T-cell (primary cell): ENCODE measurements around the gene UMPS. TPM values are rescaled to one million over a fixed set of nuclear protein-coding genes. Genes with fewer than 3 reads are reported as not detected.

ENCODE experiments used
- ATAC-seq, 4 experiments: fragments of 200-7000 bp in 3 of 4; fragments of 150-1000 bp in 1 of 4; cut with Tn5 transposase; replicated peaks in 1 of 4; 1 replicate in 3 of 4; 2 replicates in 1 of 4; pipeline ENCODE4 v1.10.0; 2021; ENCODE audit warnings: moderate library complexity in 3 of 4, mild to moderate bottlenecking in 2 of 4, moderate number of reproducible peaks in 1 of 4
- CTCF ChIA-PET, 2 donors: fragments of 300-600 bp; sonication (Branson Sonifier 250); formaldehyde crosslinking; loops; one replicate each; lab custom pipeline; 2022; ENCODE audit warnings: antibody characterized with exemption in 2 of 2; lab: Charles Lee
- POLR2A ChIA-PET, 2 donors: fragments of 300-600 bp; sonication (Branson Sonifier 250); formaldehyde crosslinking; loops; one replicate each; lab custom pipeline; 2022; ENCODE audit warnings: antibody characterized with exemption in 2 of 2; lab: Charles Lee
- DNase-seq, 35 experiments: peaks; one replicate each; pipeline versions ENCODE4 v3.0.0 to v3.0.0-alpha.2; 2013 to 2023
- H3K27ac ChIP-seq: one replicate; pipeline ENCODE4 v1.5.1; 2013; ENCODE audit warnings: low read length
- H3K27me3 ChIP-seq, 2 experiments: replicated peaks in 1 of 2; 1 replicate in 1 of 2; 2 replicates in 1 of 2; pipeline versions ENCODE4 v1.6.1 to v1.7.0; 2013; ENCODE audit warnings: low read length in 1 of 2, mixed read lengths in 1 of 2; ENCODE audit not compliant: control insufficient read depth in 2 of 2, insufficient read depth in 2 of 2; ENCODE audit errors: extremely low read depth in 1 of 2
- H3K36me3 ChIP-seq, 2 donors: 1 replicate in 1 of 2; 2 replicates in 1 of 2; pipeline versions ENCODE4 v1.6.1 to v1.7.0; 2013; ENCODE audit warnings: low read length in 1 of 2; ENCODE audit not compliant: control insufficient read depth in 2 of 2, insufficient read depth in 1 of 2; ENCODE audit errors: extremely low read depth in 1 of 2
- H3K4me1 ChIP-seq, 2 experiments: 1 replicate in 1 of 2; 2 replicates in 1 of 2; pipeline versions ENCODE4 v1.6.1 to v1.7.0; 2013; ENCODE audit warnings: low read length in 2 of 2, mixed read lengths in 1 of 2; ENCODE audit not compliant: insufficient read depth in 2 of 2, control insufficient read depth in 1 of 2; ENCODE audit errors: extremely low read depth in 1 of 2
- H3K4me3 ChIP-seq, 2 donors: 1 replicate in 1 of 2; 2 replicates in 1 of 2; pipeline versions ENCODE4 v1.5.1 to v1.7.0; 2013; ENCODE audit warnings: mild to moderate bottlenecking in 2 of 2, low read length in 1 of 2, moderate library complexity in 1 of 2; ENCODE audit not compliant: control insufficient read depth in 1 of 2; ENCODE audit errors: extremely low read depth in 1 of 2
- H3K9me3 ChIP-seq: 2 replicates; pipeline ENCODE4 v1.7.0; 2013
- H3K27ac Mint-ChIP-seq, 2 donors: one replicate each; pipeline ENCODE4 v1.8.0; 2020 to 2021; ENCODE audit warnings: mild to moderate bottlenecking in 2 of 2, mixed read lengths in 2 of 2
- H3K27me3 Mint-ChIP-seq, 2 donors: one replicate each; pipeline ENCODE4 v1.8.0; 2021 to 2022; ENCODE audit warnings: mixed read lengths in 2 of 2
- H3K36me3 Mint-ChIP-seq: one replicate; pipeline ENCODE4 v1.8.0; 2021; ENCODE audit warnings: mixed read lengths
- H3K4me1 Mint-ChIP-seq, 3 donors: one replicate each; pipeline ENCODE4 v1.8.0; 2020 to 2022; ENCODE audit warnings: mixed read lengths in 3 of 3, mild to moderate bottlenecking in 1 of 3
- H3K4me3 Mint-ChIP-seq, 3 donors: one replicate each; pipeline ENCODE4 v1.8.0; 2020 to 2022; ENCODE audit warnings: mild to moderate bottlenecking in 3 of 3, mixed read lengths in 3 of 3, moderate library complexity in 3 of 3
- H3K9me3 Mint-ChIP-seq, 3 donors: one replicate each; pipeline ENCODE4 v1.8.0; 2020 to 2022; ENCODE audit warnings: mixed read lengths in 3 of 3
- WGBS: methylation state at CpG from one replicate; pipeline ENCODE4 v1.1.5; 2013; ENCODE audit warnings: missing lambda C conversion rate; ENCODE audit not compliant: insufficient coverage; 5-methylcytosine and 5-hydroxymethylcytosine counted together
- total RNA-seq, 35 experiments: library from RNA in 6 of 35; stranded (reverse) in 6 of 35; fragments of 120-200 nt in 1 of 35; gene quantifications; one replicate each; pipeline versions ENCODE4 v1.2.1 to v1.2.4 and lab custom pipeline; 2013 to 2026

Gene UMPS
- total RNA-seq, 5 donors from 2014 or later (not counting 1 experiment from before 2014, with no cell fraction given) = 14.9 to 29.6 (median 21.1) TPM

- no CpG with 5 or more reads among the region's 2 CpGs for WGBS
Observed at GRCh38 chr3:124722589-124722988, 7.7 kb upstream of the UMPS start.

GRCh38 chr3:124730941-124731297 lies 667 bp downstream of the UMPS start:
- Mint-ChIP-seq H3K4me1 (peaks cover 32 to 45% (median 41%) of the 10 kb centered on the region in 3 donors), H3K36me3 (peaks cover 10% of the 10 kb centered on the region), H3K9me3 (no peaks in the 10 kb centered on the region), H3K27ac (peak overlapping the region; percentile 92 to 97), H3K27me3 (peaks cover 7 to 13% of the 10 kb centered on the region in 2 donors), H3K4me3 (peak overlapping the region; percentile 96 to 99 (median 96))
- H3K27me3 ChIP-seq = peaks cover 2 to 9% of the 10 kb centered on the region in 2 experiments
- DNase-seq = peak in 2 of 35 experiments; percentile 3 to 7
- peaks cover 18% of the 10 kb centered on the region in 2 experiments for H3K4me1 ChIP-seq
- H3K27ac ChIP-seq = peak overlapping the region; percentile 83
- H3K9me3 ChIP-seq = no peaks in the 10 kb centered on the region
- 20% methylated on average over 10 of the region's 13 CpGs for WGBS
- CTCF ChIA-PET = interaction anchor here (0.6 kb wide), 2 partner anchors 35 to 521 kb away, joined by 3 to 4 read pairs; no protein-coding TSS in a partner anchor
- POLR2A ChIA-PET = interaction anchor here in 1 of 2 donors (0.6 kb wide), 1 partner anchor 770 kb away, joined by 4 read pairs; no protein-coding TSS in a partner anchor
- peaks cover 0 to 14% of the 10 kb centered on the region in 2 donors for H3K36me3 ChIP-seq
- H3K4me3 ChIP-seq = peak overlapping the region; percentile 80 to 100
- no peak for ATAC-seq

More at GRCh38 chr3:124722589-124722988, 7.7 kb upstream of the UMPS start:
- Mint-ChIP-seq H3K4me3 (no peak overlapping the region), H3K4me1 (no peaks in the 10 kb centered on the region), H3K27me3 (peaks cover 57 to 59% of the 10 kb centered on the region in 2 donors), H3K9me3 (no peaks in the 10 kb centered on the region), H3K27ac (no peak overlapping the region), H3K36me3 (peaks cover 6% of the 10 kb centered on the region)
- no peaks in the 10 kb centered on the region for H3K4me1 ChIP-seq
- no peaks in the 10 kb centered on the region for H3K36me3 ChIP-seq
- H3K27ac ChIP-seq = no peak overlapping the region
- no peak for DNase-seq
- ATAC-seq = no peak
- peaks cover 6 to 18% of the 10 kb centered on the region in 2 experiments for H3K27me3 ChIP-seq
- no peaks in the 10 kb centered on the region for H3K9me3 ChIP-seq
- ChIA-PET CTCF (no interaction called here), POLR2A (no interaction called here)
- no peak overlapping the region for H3K4me3 ChIP-seq

- ATAC-seq (no peak), DNase-seq (no peak)
- peak overlapping the region; percentile 96 to 99 (median 96) for H3K4me3 Mint-ChIP-seq
- ChIA-PET CTCF (interaction anchor here in 1 of 2 donors (0.7 to 1.1 kb wide), 2 partner anchors 29 to 122 kb away, joined by 3 read pairs; no protein-coding TSS in a partner anchor), POLR2A (interaction anchor here in 1 of 2 donors (0.6 kb wide), 1 partner anchor 277 kb away, joined by 3 read pairs; no protein-coding TSS in a partner anchor)
- peaks cover 0 to 19% of the 10 kb centered on the region in 2 donors for H3K36me3 ChIP-seq
- H3K27me3 Mint-ChIP-seq = peaks cover 2 to 8% of the 10 kb centered on the region in 2 donors
- peaks cover 10% of the 10 kb centered on the region for H3K36me3 Mint-ChIP-seq
- no CpG with 5 or more reads among the region's 4 CpGs for WGBS
- peaks cover 32 to 45% (median 41%) of the 10 kb centered on the region in 3 donors for H3K4me1 Mint-ChIP-seq
- H3K9me3 ChIP-seq = no peaks in the 10 kb centered on the region
- no peaks in the 10 kb centered on the region for H3K9me3 Mint-ChIP-seq
- no peak overlapping the region for H3K4me3 ChIP-seq
- peaks cover 2 to 4% of the 10 kb centered on the region in 2 experiments for H3K27me3 ChIP-seq
- no peak overlapping the region for H3K27ac Mint-ChIP-seq
- no peak overlapping the region for H3K27ac ChIP-seq
- H3K4me1 ChIP-seq = peaks cover 18% of the 10 kb centered on the region in 2 experiments
Observed at GRCh38 chr3:124731760-124732159, 1.5 kb downstream of the UMPS start.

- Histone ChIP-seq H3K27me3 (no peaks in the 10 kb centered on the region), H3K9me3 (no peaks in the 10 kb centered on the region), H3K36me3 (peaks cover 19 to 77% of the 10 kb centered on the region in 2 donors), H3K27ac (no peak overlapping the region), H3K4me1 (no peaks in the 10 kb centered on the region), H3K4me3 (no peak overlapping the region)
- 96% methylated on average over 6 of the region's 6 CpGs for WGBS
- DNase-seq (no peak), ATAC-seq (no peak)
- Mint-ChIP-seq H3K4me1 (peaks cover 10 to 15% (median 14%) of the 10 kb centered on the region in 3 donors), H3K27me3 (no peaks in the 10 kb centered on the region), H3K36me3 (peaks cover 57% of the 10 kb centered on the region), H3K4me3 (no peak overlapping the region), H3K27ac (no peak overlapping the region), H3K9me3 (no peaks in the 10 kb centered on the region)
- ChIA-PET POLR2A (no interaction called here), CTCF (no interaction called here)
Observed at GRCh38 chr3:124741027-124741426, 10.8 kb downstream of the UMPS start.

- POLR2A ChIA-PET = no interaction called here
- CTCF ChIA-PET = no interaction called here
Observed at GRCh38 chr3:124745756-124746155, 15.5 kb downstream of the UMPS start.

GRCh38 chr3:124747111-124747981 lies 17.1 kb downstream of the UMPS start:
- H3K36me3 ChIP-seq = peaks cover 15 to 31% of the 10 kb centered on the region in 2 donors
- no peak overlapping the region for H3K27ac ChIP-seq
- peaks cover 0 to 3% of the 10 kb centered on the region in 2 donors for H3K27me3 Mint-ChIP-seq
- H3K27me3 ChIP-seq = no peaks in the 10 kb centered on the region
- ATAC-seq (no peak), DNase-seq (no peak)
- 86% methylated on average over 9 of the region's 14 CpGs for WGBS
- H3K4me1 Mint-ChIP-seq = no peaks in the 10 kb centered on the region
- CTCF ChIA-PET = interaction anchor here in 1 of 2 donors (0.6 kb wide), 2 partner anchors 39 to 838 kb away, joined by 4 to 5 read pairs; no protein-coding TSS in a partner anchor
- H3K9me3 Mint-ChIP-seq = no peaks in the 10 kb centered on the region
- no peak overlapping the region for H3K4me3 ChIP-seq
- H3K9me3 ChIP-seq = no peaks in the 10 kb centered on the region
- H3K4me1 ChIP-seq = no peaks in the 10 kb centered on the region
- H3K36me3 Mint-ChIP-seq = peaks cover 25% of the 10 kb centered on the region
- no peak overlapping the region for H3K27ac Mint-ChIP-seq
- H3K4me3 Mint-ChIP-seq = no peak overlapping the region
- POLR2A ChIA-PET = interaction anchor here in 1 of 2 donors (0.7 kb wide), 1 partner anchor 727 kb away, joined by 3 read pairs; no protein-coding TSS in a partner anchor

More at GRCh38 chr3:124745756-124746155, 15.5 kb downstream of the UMPS start:
- ATAC-seq (no peak), DNase-seq (no peak)
- 96% methylated on average over 5 of the region's 6 CpGs for WGBS
- no peaks in the 10 kb centered on the region for H3K9me3 ChIP-seq
- no peaks in the 10 kb centered on the region for H3K4me1 ChIP-seq
- H3K36me3 ChIP-seq = peaks cover 15 to 45% of the 10 kb centered on the region in 2 donors
- no peak overlapping the region for H3K27ac ChIP-seq
- H3K4me3 ChIP-seq = no peak overlapping the region
- H3K27ac Mint-ChIP-seq = no peak overlapping the region
- H3K4me3 Mint-ChIP-seq = no peak overlapping the region
- no peaks in the 10 kb centered on the region for H3K4me1 Mint-ChIP-seq
- H3K36me3 Mint-ChIP-seq = peaks cover 32% of the 10 kb centered on the region
- no peaks in the 10 kb centered on the region for H3K27me3 ChIP-seq
- H3K27me3 Mint-ChIP-seq = no peaks in the 10 kb centered on the region
- H3K9me3 Mint-ChIP-seq = no peaks in the 10 kb centered on the region
